Esophagus (tissue), 2 donors: ENCODE data around the gene LYPLA2. TPM values are rescaled to one million over a fixed set of nuclear protein-coding genes. Genes with fewer than 3 reads are reported as not detected.
A peak's percentile ranks its signal among the peaks of the same experiment; 100 is the strongest.
"Not testable (repeated sequence)": the region's sequence is repeated elsewhere in the genome, so short reads cannot be mapped to it uniquely, and the experiment has no call there.

Experiments
- H3K27ac ChIP-seq, 2 donors: one replicate each; pipeline ENCODE4 v1.5.1; 2013; ENCODE audit warnings: low read depth in 2 of 2, mild to moderate bottlenecking in 2 of 2, inconsistent platforms in 1 of 2, low read length in 1 of 2, moderate library complexity in 1 of 2
- H3K27me3 ChIP-seq, 2 donors: one replicate each; pipeline ENCODE4 v1.6.1; 2013; ENCODE audit warnings: low read length in 2 of 2, control low read depth in 1 of 2, mild to moderate bottlenecking in 1 of 2; ENCODE audit not compliant: insufficient read depth in 2 of 2, control insufficient read depth in 1 of 2
- H3K36me3 ChIP-seq, 2 donors: one replicate each; pipeline ENCODE4 v1.6.1; 2013; ENCODE audit warnings: low read length in 1 of 2; ENCODE audit not compliant: control insufficient read depth in 2 of 2, insufficient read depth in 2 of 2
- H3K4me1 ChIP-seq, 2 donors: one replicate each; pipeline ENCODE4 v1.6.1; 2013; ENCODE audit warnings: low read length in 1 of 2; ENCODE audit not compliant: control insufficient read depth in 2 of 2, insufficient read depth in 2 of 2
- H3K4me3 ChIP-seq, 2 donors: one replicate each; pipeline ENCODE4 v1.5.1; 2013; ENCODE audit warnings: low read length in 2 of 2, mild to moderate bottlenecking in 2 of 2, low read depth in 1 of 2, moderate library complexity in 1 of 2
- H3K9me3 ChIP-seq, 2 donors: one replicate each; pipeline ENCODE4 v1.6.1; 2013; ENCODE audit warnings: mild to moderate bottlenecking in 2 of 2, low read depth in 1 of 2, low read length in 1 of 2, moderate library complexity in 1 of 2; ENCODE audit not compliant: control insufficient read depth in 2 of 2, insufficient read depth in 1 of 2
- WGBS, 2 donors: extraction: QIAGEN DNeasy Blood & Tissue Kit; methylation state at CpG; one replicate each; pipeline ENCODE4 v1.1.7; 2013; 5-methylcytosine and 5-hydroxymethylcytosine counted together
- polyA plus RNA-seq, 2 donors: library from polyadenylated mRNA; stranded (reverse); fragments of 200-250 nt; gene quantifications; one replicate each; pipeline ENCODE4 v1.2.3, GENCODE V29; 2013
- donor health status: healthy with polysubstance abuse.
- donor health status: Bipolar disorder and iron deficiency.

The LYPLA2 gene
- polyA plus RNA-seq, 2 donors, result 44.4 to 63.7 TPM

- H3K36me3 ChIP-seq, result no peaks in the 10 kb centered on the region
- H3K9me3 ChIP-seq, result no peaks in the 10 kb centered on the region
- WGBS, 2 donors, result 0% methylated on average over 65 to 90 of the region's 91 CpGs
- no peaks in the 10 kb centered on the region for H3K27me3 ChIP-seq
- peaks cover 4 to 6% of the 10 kb centered on the region in 2 donors for H3K4me1 ChIP-seq
- peak within 1 kb of the TSS; percentile 90 to 91 for H3K4me3 ChIP-seq
- peak within 1 kb of the TSS; percentile 91 to 97 for H3K27ac ChIP-seq
Measured at GRCh38 chr1:23777979-23778814, 12.7 kb upstream of the LYPLA2 start, which contains the start of gene PITHD1. PITHD1 (plus strand) TSS chr1:23778418; CDS start chr1:23778516, 98 bp downstream.

- 51 to 58% methylated on average over 3 of the region's 3 CpGs for WGBS, 2 donors
- no peaks in the 10 kb centered on the region for H3K36me3 ChIP-seq
- H3K9me3 ChIP-seq, result no peaks in the 10 kb centered on the region
- no peaks in the 10 kb centered on the region for H3K27me3 ChIP-seq
- peak overlapping the region; percentile 3 to 30 for H3K27ac ChIP-seq
- H3K4me3 ChIP-seq, result peak overlapping the region in 1 of 2 donors; percentile 90
- peaks cover 4 to 6% of the 10 kb centered on the region in 2 donors for H3K4me1 ChIP-seq
Measured at GRCh38 chr1:23779826-23780371, 11.0 kb upstream of the LYPLA2 start.

GRCh38 chr1:23783141-23783540 lies 7.8 kb upstream of the LYPLA2 start:
- H3K36me3 ChIP-seq, H3K27ac ChIP-seq, H3K4me1 ChIP-seq, H3K27me3 ChIP-seq, H3K9me3 ChIP-seq, H3K4me3 ChIP-seq: not testable (repeated sequence)
- WGBS, 2 donors, result 93 to 95% methylated on average over 11 of the region's 11 CpGs

- 84 to 87% methylated on average over 4 of the region's 4 CpGs for WGBS, 2 donors
- Histone ChIP-seq H3K27me3 (no peaks in the 10 kb centered on the region), H3K4me1 (no peaks in the 10 kb centered on the region), H3K9me3 (no peaks in the 10 kb centered on the region), H3K27ac (no peak overlapping the region), H3K4me3 (no peak overlapping the region), H3K36me3 (peaks cover 0 to 8% of the 10 kb centered on the region in 2 donors)
Measured at GRCh38 chr1:23784846-23785245, 6.1 kb upstream of the LYPLA2 start.

- Histone ChIP-seq H3K4me1 (peaks cover 7% of the 10 kb centered on the region in 2 donors), H3K9me3 (no peaks in the 10 kb centered on the region), H3K4me3 (no peak overlapping the region), H3K27me3 (no peaks in the 10 kb centered on the region), H3K27ac (no peak overlapping the region), H3K36me3 (peaks cover 0 to 8% of the 10 kb centered on the region in 2 donors)
- WGBS, 2 donors, result 89 to 93% methylated on average over 3 of the region's 3 CpGs
Measured at GRCh38 chr1:23787701-23788100, 3.2 kb upstream of the LYPLA2 start.

GRCh38 chr1:23788695-23789094 lies 2.2 kb upstream of the LYPLA2 start:
- Histone ChIP-seq H3K27me3 (no peaks in the 10 kb centered on the region), H3K4me3 (no peak overlapping the region), H3K4me1 (peaks cover 7 to 15% of the 10 kb centered on the region in 2 donors), H3K36me3 (peaks cover 0 to 13% of the 10 kb centered on the region in 2 donors), H3K9me3 (no peaks in the 10 kb centered on the region), H3K27ac (no peak overlapping the region)
- 90 to 94% methylated on average over 3 of the region's 3 CpGs for WGBS, 2 donors

- Histone ChIP-seq H3K36me3 (peaks cover 4 to 27% of the 10 kb centered on the region in 2 donors), H3K4me3 (peak overlapping the region; percentile 53 to 88), H3K27me3 (no peaks in the 10 kb centered on the region), H3K27ac (peak overlapping the region; percentile 80 to 92), H3K4me1 (peaks cover 7 to 15% of the 10 kb centered on the region in 2 donors), H3K9me3 (no peaks in the 10 kb centered on the region)
- WGBS, 2 donors, result 0% methylated on average over 14 to 15 of the region's 15 CpGs
Measured at GRCh38 chr1:23791516-23792047, 637 bp downstream of the LYPLA2 start.

GRCh38 chr1:23792151-23792945 lies 1.4 kb downstream of the LYPLA2 start:
- 62 to 63% methylated on average over 17 to 19 of the region's 19 CpGs for WGBS, 2 donors
- peak overlapping the region; percentile 80 to 92 for H3K27ac ChIP-seq
- no peaks in the 10 kb centered on the region for H3K9me3 ChIP-seq
- H3K4me3 ChIP-seq, result peak overlapping the region; percentile 53 to 88
- H3K27me3 ChIP-seq, result no peaks in the 10 kb centered on the region
- peaks cover 7 to 18% of the 10 kb centered on the region in 2 donors for H3K4me1 ChIP-seq
- H3K36me3 ChIP-seq, result peaks cover 6 to 29% of the 10 kb centered on the region in 2 donors
